CD4-positive, alpha-beta T cell treated with Interleukin-12 subunit alpha and Interleukin-12 subunit beta, for 1 hour (primary cell): Measurements from ENCODE around the gene CPT1B.
"Not testable (repeated sequence)": the region's sequence is repeated elsewhere in the genome, so short reads cannot be mapped to it uniquely, and the experiment has no call there.

Experiments
- DNase-seq: peaks from one replicate; pipeline ENCODE4 v3.0.0-alpha.2; 2020

CPT1B gene

GRCh38 chr22:50608996-50609395 is 30.8 kb upstream of the CPT1B start:
- DNase-seq: no peak

DNA sequence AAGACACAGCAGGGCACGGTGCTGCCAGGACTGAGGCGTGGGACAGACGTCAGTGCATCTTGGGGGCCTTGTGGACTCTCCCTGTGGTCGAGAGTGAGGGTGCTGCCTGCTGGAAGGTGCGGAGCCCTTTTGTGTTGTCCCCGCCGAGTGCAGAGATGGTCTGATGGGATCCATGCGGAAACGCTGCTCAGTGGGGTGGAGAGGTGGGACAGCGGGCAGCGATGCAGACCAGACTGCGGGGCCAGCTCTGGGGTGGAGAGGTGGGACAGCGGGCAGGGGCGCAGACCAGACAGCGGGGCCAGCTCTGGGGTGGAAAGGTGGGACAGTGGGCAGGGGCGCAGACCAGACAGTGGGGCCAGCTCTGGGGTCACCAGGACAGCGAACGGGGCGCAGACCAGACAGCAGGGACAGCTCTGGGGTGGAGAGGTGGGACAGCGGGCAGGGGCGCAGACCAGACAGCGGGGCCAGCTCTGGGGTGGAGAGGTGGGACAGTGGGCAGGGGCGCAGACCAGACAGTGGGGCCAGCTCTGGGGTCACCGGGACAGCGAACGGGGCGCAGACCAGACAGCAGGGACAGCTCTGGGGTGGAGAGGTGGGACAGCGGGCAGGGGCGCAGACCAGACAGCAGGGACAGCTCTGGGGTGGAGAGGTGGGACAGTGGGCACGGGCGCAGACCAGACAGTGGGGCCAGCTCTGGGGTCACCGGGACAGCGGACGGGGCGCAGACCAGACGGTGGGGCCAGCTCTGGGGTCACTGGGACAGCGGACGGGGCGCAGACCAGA is 30.0 kb upstream of the CPT1B start:
- not testable (repeated sequence) for DNase-seq

DNA sequence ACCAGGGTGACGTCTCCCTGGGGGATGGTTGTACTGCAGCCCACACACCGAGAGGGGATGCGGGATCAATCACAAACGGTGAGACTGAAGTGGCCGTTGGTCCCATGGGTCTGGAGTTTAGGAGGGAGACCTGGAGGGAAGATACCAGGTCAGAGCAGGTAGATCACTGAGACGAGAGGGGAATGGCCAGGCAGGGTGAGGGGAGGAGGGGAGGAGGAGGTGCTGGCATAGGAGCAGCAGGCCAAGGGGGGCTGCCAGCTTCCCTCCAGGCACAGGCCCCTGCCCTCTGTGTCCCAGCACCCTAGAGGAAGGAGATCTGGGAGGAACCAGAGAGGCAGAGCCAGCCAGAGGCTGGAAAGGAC is 29.4 kb upstream of the CPT1B start:
- no peak for DNase-seq

DNA sequence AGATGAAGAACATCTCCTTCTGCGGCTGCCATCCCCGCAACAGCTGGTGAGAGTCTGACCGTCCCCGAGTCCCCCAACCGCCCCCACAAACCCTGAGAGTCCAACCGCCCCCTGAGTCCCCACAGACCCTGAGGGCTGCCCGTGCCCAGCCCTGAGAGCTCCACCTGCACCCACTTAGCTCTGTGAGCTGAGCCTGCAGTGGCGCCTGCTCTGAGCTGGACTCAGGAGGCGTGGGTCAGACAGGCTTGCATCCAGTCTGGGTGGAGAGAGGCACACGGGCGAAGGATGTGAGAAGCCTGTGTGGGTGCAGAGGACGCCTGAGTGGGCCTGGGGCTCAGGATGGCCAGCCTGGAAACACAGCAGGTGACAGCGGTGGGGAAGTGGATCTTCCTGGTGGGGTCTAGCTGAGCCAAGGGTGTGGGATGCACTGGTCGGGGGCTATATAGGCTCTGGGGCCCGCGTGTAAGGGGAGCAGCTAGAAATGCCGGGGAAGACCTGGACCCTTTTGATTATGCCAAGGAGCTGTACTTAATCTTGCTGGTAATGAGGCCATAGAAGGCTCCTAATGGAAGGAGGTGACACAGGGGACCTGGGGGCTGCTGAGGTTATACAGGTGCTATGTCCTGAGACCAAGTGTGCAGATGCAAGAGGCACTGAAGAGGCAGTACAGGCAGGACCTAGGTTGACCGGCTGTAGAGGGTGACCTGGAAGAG is 28.9 kb upstream of the CPT1B start:
- DNase-seq: no peak

- no peak for DNase-seq
Measured at GRCh38 chr22:50606165-50606945, 28.1 kb upstream of the CPT1B start.

- DNase-seq: no peak
Measured at GRCh38 chr22:50605613-50606074, 27.4 kb upstream of the CPT1B start.

GRCh38 chr22:50605002-50605612 is 26.9 kb upstream of the CPT1B start:
- DNase-seq: no peak

GRCh38 chr22:50604256-50605001 is 26.2 kb upstream of the CPT1B start:
- DNase-seq: no peak

- no peak for DNase-seq
Measured at GRCh38 chr22:50603511-50604255, 25.5 kb upstream of the CPT1B start.

DNA sequence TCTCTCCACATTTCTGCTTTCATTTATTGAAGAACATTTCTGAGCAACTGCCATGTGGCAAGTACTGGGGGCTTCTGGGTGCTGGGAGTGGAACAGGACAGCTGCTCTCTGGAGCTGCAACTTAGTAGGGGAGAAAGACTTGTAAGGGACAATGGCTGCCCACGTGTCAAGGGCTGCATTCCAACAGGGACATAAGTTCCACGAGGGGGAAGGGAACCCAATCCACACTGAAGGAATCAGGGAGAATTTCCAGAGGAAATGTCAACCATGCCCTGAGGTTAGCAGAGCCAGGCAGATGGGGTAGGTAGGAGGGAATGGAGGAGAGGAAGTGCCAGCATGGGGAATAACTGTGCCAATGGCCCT is 24.1 kb upstream of the CPT1B start:
- no peak for DNase-seq

- no peak for DNase-seq
Measured at GRCh38 chr22:50601669-50602337, 23.6 kb upstream of the CPT1B start.

DNA sequence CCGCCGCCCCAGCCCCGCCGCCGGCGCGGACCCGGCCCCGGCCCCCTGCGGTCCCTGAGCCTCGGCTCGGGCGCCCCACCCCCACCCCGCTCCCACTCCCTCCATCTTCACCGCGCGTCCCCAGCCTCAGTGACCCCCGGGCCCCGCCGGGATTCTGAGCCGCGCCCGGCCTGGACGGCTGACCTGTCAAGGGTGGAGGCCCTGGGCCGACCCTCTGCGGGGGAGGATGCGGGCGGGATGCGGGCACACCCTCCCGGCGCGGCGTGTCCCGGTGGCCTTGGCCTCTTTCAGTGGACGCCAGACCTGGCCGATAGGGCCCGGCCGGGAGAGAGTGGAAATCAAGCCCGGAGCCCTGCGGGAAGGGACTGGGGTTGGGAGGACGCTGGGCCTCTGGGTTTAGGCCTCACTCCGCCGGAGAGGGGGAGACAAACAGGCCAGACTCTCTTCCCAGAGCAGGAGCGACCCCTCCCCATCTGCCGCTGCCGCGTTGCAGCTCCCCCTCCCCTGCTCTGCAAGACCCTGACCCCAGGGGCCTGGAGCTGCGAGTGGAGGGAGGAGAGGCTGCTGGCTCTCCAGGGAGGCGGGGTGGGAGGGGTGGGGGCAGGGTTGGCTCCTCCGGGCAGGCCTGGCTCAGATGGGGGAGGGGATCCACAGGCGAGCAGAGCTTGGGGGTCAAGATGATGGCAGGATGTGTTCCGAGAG is 22.9 kb upstream of the CPT1B start:
- DNase-seq: no peak

DNA sequence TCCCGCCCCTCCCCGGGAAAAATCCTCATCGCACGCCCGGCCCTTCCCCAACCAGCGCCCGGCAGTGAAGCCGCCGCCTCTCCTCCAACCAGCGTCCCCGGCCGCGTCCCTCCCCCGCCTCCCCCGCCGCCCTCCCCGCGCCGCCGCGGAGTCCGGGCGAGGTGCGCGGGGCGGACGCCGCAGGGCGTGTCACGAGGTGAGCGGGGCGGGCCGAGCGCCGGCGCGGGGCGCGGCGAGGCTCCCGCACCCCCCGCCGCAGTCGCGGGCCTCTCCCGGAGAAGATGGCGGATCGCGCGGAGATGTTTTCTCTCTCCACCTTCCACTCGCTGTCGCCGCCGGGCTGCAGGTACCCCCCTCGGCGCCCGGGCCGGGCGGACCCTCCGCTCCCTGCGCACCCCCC is 22.3 kb upstream of the CPT1B start, which contains the start of gene MAPK8IP2:
MAPK8IP2 (plus strand) TSS at position 256 of the 400 bp plus-strand sequence; CDS start at position 282, 26 bp downstream.
- DNase-seq: no peak

DNA sequence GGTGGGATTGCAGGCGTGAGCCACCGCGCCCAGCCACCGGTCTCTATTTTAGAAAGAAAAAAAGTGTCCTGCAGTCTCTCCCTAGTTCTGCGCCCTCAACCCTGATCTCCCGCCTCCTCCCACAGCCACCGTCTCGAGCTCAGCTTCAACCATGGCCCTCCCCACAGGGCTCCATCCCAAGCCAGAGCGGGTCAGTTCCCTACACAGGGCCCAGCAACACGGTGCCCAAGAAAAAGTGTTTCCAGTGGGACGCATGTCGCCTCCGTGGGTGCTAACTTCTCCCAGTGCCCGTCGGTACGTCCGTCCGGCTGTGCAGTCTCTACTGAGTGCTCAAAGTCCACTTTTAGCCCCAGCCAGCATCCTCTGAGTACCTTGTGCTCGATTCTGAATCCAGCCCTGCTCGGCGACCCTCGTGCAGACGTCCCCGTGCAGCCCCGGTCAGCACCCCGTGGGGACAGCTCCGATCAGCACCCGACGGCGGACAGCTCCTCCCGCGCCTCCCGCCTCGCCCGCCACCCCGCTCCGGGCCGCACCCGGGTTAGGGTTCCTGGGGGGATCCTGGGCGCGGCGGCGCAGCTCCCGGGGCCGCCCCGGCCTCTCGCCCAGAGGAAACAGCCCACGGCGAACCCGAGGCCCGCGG is 21.7 kb upstream of the CPT1B start:
- peak; percentile 65 for DNase-seq

DNA sequence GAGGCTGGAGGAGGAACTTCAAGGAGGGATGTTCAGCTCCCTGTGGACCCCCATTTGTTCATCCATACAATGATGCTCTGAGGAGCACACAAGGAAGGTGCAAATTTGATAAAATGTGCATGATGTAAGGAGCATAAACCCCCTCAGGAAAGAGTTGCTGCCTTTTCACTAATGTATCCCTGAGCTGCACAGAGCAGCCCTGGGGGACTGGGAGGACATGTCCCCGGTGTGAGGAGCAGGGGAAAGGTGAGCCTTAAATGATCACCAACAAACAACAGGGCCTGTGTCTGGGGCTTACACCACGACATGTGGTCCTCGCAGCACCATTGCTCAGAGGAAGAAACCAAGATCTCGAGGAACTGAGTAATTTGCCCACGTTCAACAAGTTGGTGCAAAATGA is 18.9 kb upstream of the CPT1B start:
- no peak for DNase-seq

GRCh38 chr22:50595189-50595588 is 17.0 kb upstream of the CPT1B start:
- DNase-seq: no peak

- DNase-seq: no peak
Measured at GRCh38 chr22:50587407-50587806, 9.2 kb upstream of the CPT1B start.

- DNase-seq: no peak
Measured at GRCh38 chr22:50586416-50586815, 8.2 kb upstream of the CPT1B start.

- DNase-seq: no peak
Measured at GRCh38 chr22:50585781-50586180, 7.6 kb upstream of the CPT1B start.

- no peak for DNase-seq
Measured at GRCh38 chr22:50585238-50585637, 7.0 kb upstream of the CPT1B start.
